Natural killer cell (primary cell): ENCODE data around the gene FHIP1B. TPM values are rescaled to one million over a fixed set of nuclear protein-coding genes. Genes with fewer than 3 reads are reported as not detected.

Experiments used
- ATAC-seq, 3 donors: fragments of 150-1000 bp in 2 of 3; fragments of 200-7000 bp in 1 of 3; cut with Tn5 transposase; 1 replicate in 1 of 3; 2 replicates in 2 of 3; pipeline ENCODE4 v1.10.0; 2021; ENCODE audit warnings: mild to moderate bottlenecking in 2 of 3, moderate library complexity in 2 of 3
- DNase-seq, 2 donors: peaks; one replicate each; pipeline versions ENCODE4 v3.0.0 to v3.0.0-alpha.2; 2013 to 2021; ENCODE audit warnings: mixed read lengths in 1 of 2
- H3K27ac ChIP-seq: one replicate; pipeline ENCODE4 v1.5.1; 2013; ENCODE audit warnings: mild to moderate bottlenecking, low read length
- H3K27me3 ChIP-seq: one replicate; pipeline ENCODE4 v1.6.1; 2013; ENCODE audit warnings: low read length; ENCODE audit not compliant: control insufficient read depth, insufficient read depth
- H3K36me3 ChIP-seq: one replicate; pipeline ENCODE4 v1.6.1; 2013; ENCODE audit warnings: low read length; ENCODE audit not compliant: control insufficient read depth, insufficient read depth
- H3K4me1 ChIP-seq: one replicate; pipeline ENCODE4 v1.6.1; 2013; ENCODE audit warnings: low read length; ENCODE audit not compliant: control insufficient read depth, insufficient read depth
- H3K4me3 ChIP-seq: one replicate; pipeline ENCODE4 v1.5.1; 2013; ENCODE audit warnings: low read length
- H3K9me3 ChIP-seq: one replicate; pipeline ENCODE4 v1.6.1; 2013; ENCODE audit warnings: low read length; ENCODE audit not compliant: control insufficient read depth, insufficient read depth
- H3K27ac Mint-ChIP-seq, 2 donors: one replicate each; pipeline ENCODE4 v1.8.0; 2022; ENCODE audit warnings: mild to moderate bottlenecking in 2 of 2, mixed read lengths in 2 of 2, moderate library complexity in 1 of 2
- H3K27me3 Mint-ChIP-seq, 2 donors: one replicate each; pipeline ENCODE4 v1.8.0; 2022; ENCODE audit warnings: low read depth in 2 of 2, mixed read lengths in 2 of 2
- H3K36me3 Mint-ChIP-seq: one replicate; pipeline ENCODE4 v1.8.0; 2022; ENCODE audit warnings: mixed read lengths
- H3K4me1 Mint-ChIP-seq, 2 donors: one replicate each; pipeline ENCODE4 v1.8.0; 2022; ENCODE audit warnings: mixed read lengths in 2 of 2
- H3K4me3 Mint-ChIP-seq: one replicate; pipeline ENCODE4 v1.8.0; 2022; ENCODE audit warnings: mild to moderate bottlenecking, moderate library complexity, mixed read lengths
- H3K9me3 Mint-ChIP-seq, 2 donors: one replicate each; pipeline ENCODE4 v1.8.0; 2022; ENCODE audit warnings: mixed read lengths in 2 of 2
- CTCF ChIP-seq: fragments of 200-600 bp; IDR thresholded peaks from one replicate; pipeline ENCODE4 v1.8.0; 2022; ENCODE audit warnings: antibody characterized with exemption
- whole genome bisulfite sequencing: methylation state at CpG from one replicate; pipeline ENCODE4 v1.1.7; 2013; ENCODE audit warnings: missing lambda C conversion rate; ENCODE audit not compliant: insufficient coverage; 5-methylcytosine and 5-hydroxymethylcytosine counted together
- intact Hi-C: fragments of 100-400 bp; cut with micrococcal nuclease; formaldehyde crosslinking; loops from one replicate; pipeline ENCODE4 v1.14.2; 2022
- total RNA-seq, 4 donors: library from RNA; stranded (reverse); fragments of 120-200 nt in 1 of 4; gene quantifications; one replicate each; pipeline versions ENCODE4 v1.2.3 to v1.2.4, GENCODE V29; 2013 to 2022

Gene FHIP1B
- total RNA-seq, 3 donors from 2014 or later (not counting 1 experiment from before 2014, with no cell fraction given) = 50.6 to 76.9 (median 58.4) TPM

DNA sequence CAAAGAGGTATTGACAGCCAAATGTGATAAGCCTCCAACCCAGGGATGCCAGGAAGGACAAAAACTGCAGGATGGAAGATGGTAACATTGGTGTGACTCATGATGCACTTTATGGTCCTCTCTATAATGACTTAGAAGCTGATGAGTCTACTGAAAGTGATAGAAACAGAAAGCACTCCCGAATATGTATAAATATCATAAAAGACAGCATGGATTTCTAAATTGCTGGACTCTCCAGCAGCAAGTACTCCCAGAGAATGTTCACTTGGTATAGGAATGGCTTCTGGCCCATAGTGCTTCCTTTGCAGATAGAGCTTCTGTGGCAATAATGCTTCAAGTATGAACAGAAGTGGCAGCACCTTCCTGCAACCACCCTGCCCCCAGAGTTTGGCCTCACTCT is 64.2 kb downstream of the FHIP1B start, which contains the start of gene OR52B2:
Gene OR52B2, minus strand, starts transcription at position 101 of the 400 bp plus-strand sequence. Its CDS starts 0 bp downstream, at position 101.
- H3K9me3 ChIP-seq = no peaks in the 10 kb centered on the region
- intact Hi-C loops = no loop called here
- no peak for ATAC-seq
- Mint-ChIP-seq H3K9me3 (no peaks in the 10 kb centered on the region), H3K4me3 (no peak within 1 kb of the TSS), H3K27ac (no peak within 1 kb of the TSS), H3K27me3 (peaks cover 12 to 34% of the 10 kb centered on the region in 2 donors), H3K36me3 (peaks cover 9% of the 10 kb centered on the region), H3K4me1 (no peaks in the 10 kb centered on the region)
- no peaks in the 10 kb centered on the region for H3K4me1 ChIP-seq
- no peak for TF ChIP-seq CTCF
- no peak within 1 kb of the TSS for H3K27ac ChIP-seq
- peaks cover 4% of the 10 kb centered on the region for H3K27me3 ChIP-seq
- 100% methylated on average over 1 of the region's 1 CpG for WGBS
- no peak within 1 kb of the TSS for H3K4me3 ChIP-seq
- H3K36me3 ChIP-seq = no peaks in the 10 kb centered on the region
- no peak for DNase-seq

Other genes starting within 250 kb of the FHIP1B start
- gene OR52L1, start 247.7 kb downstream of the FHIP1B start, total RNA-seq = under 1 TPM in 1 of 3 donors, not detected in 2; 0.35 TPM
- under 1 TPM; 0.09 to 0.13 (median 0.09) TPM for gene OR56A4, start 227.7 kb downstream of the FHIP1B start, total RNA-seq
- under 1 TPM in 2 of 3 donors, not detected in 1; 0.05 to 0.16 TPM for gene OR56A1, start 203.9 kb downstream of the FHIP1B start, total RNA-seq
- not detected for gene OR56B4, start 127.0 kb downstream of the FHIP1B start, total RNA-seq
- gene OR52B2, start 64.3 kb downstream of the FHIP1B start, total RNA-seq = under 1 TPM in 1 of 3 donors, not detected in 2; 0.35 TPM
- gene OR52W1, start 35.4 kb downstream of the FHIP1B start, total RNA-seq = not detected
- not detected for gene C11orf42, start 29.1 kb downstream of the FHIP1B start, total RNA-seq
- under 1 TPM; 0.35 to 0.50 (median 0.39) TPM for gene CNGA4, start 4.5 kb upstream of the FHIP1B start, total RNA-seq
- not detected for gene CCKBR, start 25.2 kb upstream of the FHIP1B start, total RNA-seq
- gene CAVIN3, start 85.9 kb upstream of the FHIP1B start, total RNA-seq = not detected
- gene SMPD1, start 155.8 kb upstream of the FHIP1B start, total RNA-seq = 10 to 100 TPM; 52.7 to 63.3 (median 56.1) TPM
- gene APBB1, start 184.5 kb upstream of the FHIP1B start, total RNA-seq = 10 to 100 TPM; 62.8 to 77.1 (median 67.5) TPM
- 1 to 10 TPM in 1 of 3 donors, under 1 TPM in 2; 0.35 to 1.5 (median 0.98) TPM for gene HPX, start 206.4 kb upstream of the FHIP1B start, total RNA-seq
- gene TRIM3, start 239.3 kb upstream of the FHIP1B start, total RNA-seq = 10 to 100 TPM; 26.4 to 30.9 (median 26.5) TPM
- 10 to 100 TPM; 44.7 to 62.3 (median 51.4) TPM for gene ARFIP2, start 246.7 kb upstream of the FHIP1B start, total RNA-seq
- 10 to 100 TPM; 69.6 to 92.8 (median 71.4) TPM for gene TIMM10B, start 246.9 kb upstream of the FHIP1B start, total RNA-seq